CD4-positive, alpha-beta T cell treated with Interferon gamma for 1 hour (primary cell): ENCODE results near the gene ENTPD2.
"Not testable (repeated sequence)": the region's sequence is repeated elsewhere in the genome, so short reads cannot be mapped to it uniquely, and the experiment has no call there.

Source experiments
- DNase-seq: peaks from one replicate; pipeline ENCODE4 v3.0.0-alpha.2; 2020

Gene ENTPD2

GRCh38 chr9:137063311-137064026, 9.6 kb upstream of the ENTPD2 start:
- no peak for DNase-seq

GRCh38 chr9:137062798-137063197, 8.9 kb upstream of the ENTPD2 start:
- not testable (repeated sequence) for DNase-seq

- DNase-seq = no peak
These were observed 8.5 kb upstream of the ENTPD2 start for GRCh38 chr9:137062384-137062783.

GRCh38 chr9:137058521-137059234, 4.8 kb upstream of the ENTPD2 start:
- no peak for DNase-seq

- DNase-seq = no peak
These were observed 3.7 kb upstream of the ENTPD2 start for GRCh38 chr9:137057545-137057944.

- no peak for DNase-seq
These were observed 3.0 kb upstream of the ENTPD2 start for GRCh38 chr9:137056739-137057415.

GRCh38 chr9:137055385-137056364, 1.8 kb upstream of the ENTPD2 start:
- DNase-seq = no peak

GRCh38 chr9:137054932-137055384, 1.1 kb upstream of the ENTPD2 start:
- DNase-seq = no peak

GRCh38 chr9:137052998-137053943, 590 bp downstream of the ENTPD2 start:
- DNase-seq = no peak

GRCh38 chr9:137052293-137052692, 1.6 kb downstream of the ENTPD2 start:
- DNase-seq = no peak

GRCh38 chr9:137051145-137051724, 2.6 kb downstream of the ENTPD2 start:
- DNase-seq = no peak

GRCh38 chr9:137050570-137050969, 3.3 kb downstream of the ENTPD2 start:
- DNase-seq = no peak

- peak; percentile 45 for DNase-seq
These were observed 4.1 kb downstream of the ENTPD2 start for GRCh38 chr9:137049544-137050449.

GRCh38 chr9:137048655-137049543, 5.0 kb downstream of the ENTPD2 start:
- DNase-seq = no peak

GRCh38 chr9:137046088-137046787, 7.6 kb downstream of the ENTPD2 start, which contains the start of gene NPDC1:
Gene NPDC1 (minus strand): TSS chr9:137046177. CDS start chr9:137045989, 188 bp downstream.
- peak; percentile 75 for DNase-seq

GRCh38 chr9:137045294-137046087, 8.4 kb downstream of the ENTPD2 start:
- DNase-seq = no peak
